ENCODE data around the gene C1orf232.

Gene C1orf232

GRCh38 chr1:26168410-26169197 lies at the start of gene C1orf232:
Gene C1orf232 (minus strand): TSS chr1:26168963. CDS start chr1:26168499, 464 bp downstream.
- ATAC-seq (ENCODE audit: insufficient read depth, low read depth) = no peak
- peak within 1 kb of the TSS; percentile 56 to 84; a peak in 3 of 4 replicates for H3K4me3 ChIP-seq (ENCODE audit: low read depth in 1 of 2, low read length in 2 of 2)
- peaks cover 5% of the 10 kb centered on the region for H3K36me3 ChIP-seq (ENCODE audit: insufficient read depth, low read length)
- peak within 1 kb of the TSS; percentile 45; the same call in 1 of the 2 replicates for H3K27ac ChIP-seq (ENCODE audit: low read length)
- H4K20me1 ChIP-seq (ENCODE audit: insufficient read depth, low read length) = no peaks in the 10 kb centered on the region
- H3K4me1 ChIP-seq (ENCODE audit: insufficient read depth, low read length) = peaks cover 29% of the 10 kb centered on the region
- no peak for TF ChIP-seq EZH2 (IDR thresholded peaks at IDR 0.05; ENCODE audit: borderline replicate concordance, low read depth, low read length, severe bottlenecking)
- peaks cover 3% of the 10 kb centered on the region; the same call in 1 of the 2 replicates for H3K79me2 ChIP-seq (ENCODE audit: insufficient read depth, low read length)
- no peak for DNase-seq
- peak within 1 kb of the TSS; percentile 83 for H3K9ac ChIP-seq (ENCODE audit: low read depth, low read length)
- H2AFZ ChIP-seq (ENCODE audit: low read depth, low read length) = peak within 1 kb of the TSS; percentile 95
- H3K9me3 ChIP-seq (ENCODE audit: insufficient read depth, low read length, severe bottlenecking) = no peaks in the 10 kb centered on the region
- peak within 1 kb of the TSS; percentile 81 for H3K4me2 ChIP-seq (ENCODE audit: insufficient read depth, low read length)
- peaks cover 12% of the 10 kb centered on the region for H3K27me3 ChIP-seq (ENCODE audit: insufficient read depth, low read length, poor library complexity)

GRCh38 chr1:26215246-26215645 lies 46.5 kb upstream of the C1orf232 start:
- DNase-seq (no peak), ATAC-seq (ENCODE audit: insufficient read depth, low read depth) (no peak)
- Histone ChIP-seq H3K27ac (ENCODE audit: low read length) (no peak overlapping the region), H3K27me3 (ENCODE audit: insufficient read depth, low read length, poor library complexity) (peaks cover 4% of the 10 kb centered on the region), H4K20me1 (ENCODE audit: insufficient read depth, low read length) (no peaks in the 10 kb centered on the region), H2AFZ (ENCODE audit: low read depth, low read length) (no peak overlapping the region), H3K36me3 (ENCODE audit: insufficient read depth, low read length) (no peaks in the 10 kb centered on the region), H3K4me1 (ENCODE audit: insufficient read depth, low read length) (no peaks in the 10 kb centered on the region), H3K4me3 (ENCODE audit: low read depth in 1 of 2, low read length in 2 of 2) (no peak overlapping the region), H3K9me3 (ENCODE audit: insufficient read depth, low read length, severe bottlenecking) (no peaks in the 10 kb centered on the region), H3K4me2 (ENCODE audit: insufficient read depth, low read length) (no peak overlapping the region), H3K79me2 (ENCODE audit: insufficient read depth, low read length) (no peaks in the 10 kb centered on the region), H3K9ac (ENCODE audit: low read depth, low read length) (no peak overlapping the region)
- TF ChIP-seq EZH2 (IDR thresholded peaks at IDR 0.05; ENCODE audit: borderline replicate concordance, low read depth, low read length, severe bottlenecking) = no peak
- TF ChIP-seq, protein P1, sequence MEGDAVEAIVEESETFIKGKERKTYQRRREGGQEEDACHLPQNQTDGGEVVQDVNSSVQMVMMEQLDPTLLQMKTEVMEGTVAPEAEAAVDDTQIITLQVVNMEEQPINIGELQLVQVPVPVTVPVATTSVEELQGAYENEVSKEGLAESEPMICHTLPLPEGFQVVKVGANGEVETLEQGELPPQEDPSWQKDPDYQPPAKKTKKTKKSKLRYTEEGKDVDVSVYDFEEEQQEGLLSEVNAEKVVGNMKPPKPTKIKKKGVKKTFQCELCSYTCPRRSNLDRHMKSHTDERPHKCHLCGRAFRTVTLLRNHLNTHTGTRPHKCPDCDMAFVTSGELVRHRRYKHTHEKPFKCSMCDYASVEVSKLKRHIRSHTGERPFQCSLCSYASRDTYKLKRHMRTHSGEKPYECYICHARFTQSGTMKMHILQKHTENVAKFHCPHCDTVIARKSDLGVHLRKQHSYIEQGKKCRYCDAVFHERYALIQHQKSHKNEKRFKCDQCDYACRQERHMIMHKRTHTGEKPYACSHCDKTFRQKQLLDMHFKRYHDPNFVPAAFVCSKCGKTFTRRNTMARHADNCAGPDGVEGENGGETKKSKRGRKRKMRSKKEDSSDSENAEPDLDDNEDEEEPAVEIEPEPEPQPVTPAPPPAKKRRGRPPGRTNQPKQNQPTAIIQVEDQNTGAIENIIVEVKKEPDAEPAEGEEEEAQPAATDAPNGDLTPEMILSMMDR (IDR thresholded peaks at IDR 0.05; ENCODE audit: borderline replicate concordance, extremely low read depth, low read length, poor library complexity, severe bottlenecking) = no peak

- no peak overlapping the region for H3K4me3 ChIP-seq (ENCODE audit: low read depth in 1 of 2, low read length in 2 of 2)
- no peak overlapping the region for H3K27ac ChIP-seq (ENCODE audit: low read length)
- H4K20me1 ChIP-seq (ENCODE audit: insufficient read depth, low read length) = no peaks in the 10 kb centered on the region
- ATAC-seq (ENCODE audit: insufficient read depth, low read depth) = no peak
- no peaks in the 10 kb centered on the region for H3K4me1 ChIP-seq (ENCODE audit: insufficient read depth, low read length)
- H3K4me2 ChIP-seq (ENCODE audit: insufficient read depth, low read length) = no peak overlapping the region
- no peak overlapping the region for H2AFZ ChIP-seq (ENCODE audit: low read depth, low read length)
- H3K9ac ChIP-seq (ENCODE audit: low read depth, low read length) = no peak overlapping the region
- no peak for DNase-seq
- peaks cover 10% of the 10 kb centered on the region for H3K27me3 ChIP-seq (ENCODE audit: insufficient read depth, low read length, poor library complexity)
- no peaks in the 10 kb centered on the region for H3K36me3 ChIP-seq (ENCODE audit: insufficient read depth, low read length)
- TF ChIP-seq, protein P1 (IDR thresholded peaks at IDR 0.05; ENCODE audit: borderline replicate concordance, extremely low read depth, low read length, poor library complexity, severe bottlenecking) = no peak
- TF ChIP-seq EZH2 (IDR thresholded peaks at IDR 0.05; ENCODE audit: borderline replicate concordance, low read depth, low read length, severe bottlenecking) = no peak
- no peaks in the 10 kb centered on the region for H3K9me3 ChIP-seq (ENCODE audit: insufficient read depth, low read length, severe bottlenecking)
- H3K79me2 ChIP-seq (ENCODE audit: insufficient read depth, low read length) = no peaks in the 10 kb centered on the region
Measured at GRCh38 chr1:26213335-26213905, 44.7 kb upstream of the C1orf232 start.

- Histone ChIP-seq H3K79me2 (ENCODE audit: insufficient read depth, low read length) (no peaks in the 10 kb centered on the region), H3K4me2 (ENCODE audit: insufficient read depth, low read length) (no peak overlapping the region), H3K9ac (ENCODE audit: low read depth, low read length) (no peak overlapping the region), H2AFZ (ENCODE audit: low read depth, low read length) (no peak overlapping the region), H3K4me1 (ENCODE audit: insufficient read depth, low read length) (no peaks in the 10 kb centered on the region), H4K20me1 (ENCODE audit: insufficient read depth, low read length) (no peaks in the 10 kb centered on the region), H3K4me3 (ENCODE audit: low read depth in 1 of 2, low read length in 2 of 2) (no peak overlapping the region), H3K9me3 (ENCODE audit: insufficient read depth, low read length, severe bottlenecking) (no peaks in the 10 kb centered on the region), H3K27me3 (ENCODE audit: insufficient read depth, low read length, poor library complexity) (peaks cover 10% of the 10 kb centered on the region), H3K27ac (ENCODE audit: low read length) (no peak overlapping the region), H3K36me3 (ENCODE audit: insufficient read depth, low read length) (no peaks in the 10 kb centered on the region)
- DNase-seq (no peak), ATAC-seq (ENCODE audit: insufficient read depth, low read depth) (no peak)
- TF ChIP-seq, protein P1 (IDR thresholded peaks at IDR 0.05; ENCODE audit: borderline replicate concordance, extremely low read depth, low read length, poor library complexity, severe bottlenecking) = no peak
- no peak for TF ChIP-seq EZH2 (IDR thresholded peaks at IDR 0.05; ENCODE audit: borderline replicate concordance, low read depth, low read length, severe bottlenecking)
Measured at GRCh38 chr1:26212726-26213125, 44.0 kb upstream of the C1orf232 start.

Measured in DND-41 (cell line).